ENCODE results near the gene STRIT1.

DNA sequence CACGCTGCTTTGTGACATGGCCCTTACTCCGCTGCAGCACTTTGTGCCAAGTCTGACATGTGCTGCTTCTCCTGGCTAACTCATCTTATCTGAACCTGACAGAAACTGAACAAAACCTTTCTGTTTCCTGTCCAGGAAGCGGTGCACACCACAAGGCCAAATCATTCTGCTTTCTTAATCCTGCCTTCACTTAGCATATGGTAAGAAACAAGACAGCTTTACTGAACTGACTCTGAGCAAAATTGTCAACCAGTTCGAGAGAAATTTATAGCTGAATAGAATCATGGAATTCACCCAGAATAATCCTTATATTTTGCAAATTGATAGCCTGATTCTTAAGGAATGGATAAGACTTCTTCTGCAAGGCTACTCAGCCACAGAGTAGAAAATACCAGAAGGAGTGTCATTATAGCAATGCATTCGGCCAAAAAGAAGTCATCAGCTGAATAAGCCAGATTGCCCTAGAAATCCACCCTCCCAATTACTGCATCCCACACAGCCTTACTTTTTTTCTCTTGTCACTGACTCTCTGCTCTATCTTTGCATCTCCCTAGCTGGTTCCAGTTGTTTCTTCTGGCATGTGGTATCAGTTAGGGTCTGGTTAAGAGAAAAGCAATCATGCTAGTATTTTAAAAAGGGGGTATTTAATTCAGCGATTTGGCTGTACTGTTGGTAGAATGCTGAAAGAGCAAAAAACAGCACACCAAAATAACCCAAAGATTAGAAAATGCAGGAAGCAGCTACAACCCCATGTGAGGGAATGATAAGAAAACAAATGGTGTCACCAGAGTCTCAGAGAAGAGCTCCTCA lies 41.6 kb upstream of the STRIT1 start:
- TF ChIP-seq, protein P1, sequence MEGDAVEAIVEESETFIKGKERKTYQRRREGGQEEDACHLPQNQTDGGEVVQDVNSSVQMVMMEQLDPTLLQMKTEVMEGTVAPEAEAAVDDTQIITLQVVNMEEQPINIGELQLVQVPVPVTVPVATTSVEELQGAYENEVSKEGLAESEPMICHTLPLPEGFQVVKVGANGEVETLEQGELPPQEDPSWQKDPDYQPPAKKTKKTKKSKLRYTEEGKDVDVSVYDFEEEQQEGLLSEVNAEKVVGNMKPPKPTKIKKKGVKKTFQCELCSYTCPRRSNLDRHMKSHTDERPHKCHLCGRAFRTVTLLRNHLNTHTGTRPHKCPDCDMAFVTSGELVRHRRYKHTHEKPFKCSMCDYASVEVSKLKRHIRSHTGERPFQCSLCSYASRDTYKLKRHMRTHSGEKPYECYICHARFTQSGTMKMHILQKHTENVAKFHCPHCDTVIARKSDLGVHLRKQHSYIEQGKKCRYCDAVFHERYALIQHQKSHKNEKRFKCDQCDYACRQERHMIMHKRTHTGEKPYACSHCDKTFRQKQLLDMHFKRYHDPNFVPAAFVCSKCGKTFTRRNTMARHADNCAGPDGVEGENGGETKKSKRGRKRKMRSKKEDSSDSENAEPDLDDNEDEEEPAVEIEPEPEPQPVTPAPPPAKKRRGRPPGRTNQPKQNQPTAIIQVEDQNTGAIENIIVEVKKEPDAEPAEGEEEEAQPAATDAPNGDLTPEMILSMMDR (IDR thresholded peaks at IDR 0.05) = no peak
- TF ChIP-seq POLR2AphosphoS5 (IDR thresholded peaks at IDR 0.05) = no peak

Measured in stomach (tissue), 4 donors.